ENCODE results near the gene SLC11A1.

GRCh38 chr2:218378053-218378452, 4.0 kb upstream of the SLC11A1 start:
- TF ChIP-seq, protein P1, sequence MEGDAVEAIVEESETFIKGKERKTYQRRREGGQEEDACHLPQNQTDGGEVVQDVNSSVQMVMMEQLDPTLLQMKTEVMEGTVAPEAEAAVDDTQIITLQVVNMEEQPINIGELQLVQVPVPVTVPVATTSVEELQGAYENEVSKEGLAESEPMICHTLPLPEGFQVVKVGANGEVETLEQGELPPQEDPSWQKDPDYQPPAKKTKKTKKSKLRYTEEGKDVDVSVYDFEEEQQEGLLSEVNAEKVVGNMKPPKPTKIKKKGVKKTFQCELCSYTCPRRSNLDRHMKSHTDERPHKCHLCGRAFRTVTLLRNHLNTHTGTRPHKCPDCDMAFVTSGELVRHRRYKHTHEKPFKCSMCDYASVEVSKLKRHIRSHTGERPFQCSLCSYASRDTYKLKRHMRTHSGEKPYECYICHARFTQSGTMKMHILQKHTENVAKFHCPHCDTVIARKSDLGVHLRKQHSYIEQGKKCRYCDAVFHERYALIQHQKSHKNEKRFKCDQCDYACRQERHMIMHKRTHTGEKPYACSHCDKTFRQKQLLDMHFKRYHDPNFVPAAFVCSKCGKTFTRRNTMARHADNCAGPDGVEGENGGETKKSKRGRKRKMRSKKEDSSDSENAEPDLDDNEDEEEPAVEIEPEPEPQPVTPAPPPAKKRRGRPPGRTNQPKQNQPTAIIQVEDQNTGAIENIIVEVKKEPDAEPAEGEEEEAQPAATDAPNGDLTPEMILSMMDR (optimal IDR thresholded peaks at IDR 0.05 in 1 of 3, IDR thresholded peaks at IDR 0.05 in 1 of 3, conservative IDR thresholded peaks at IDR 0.05 in 1 of 3; ENCODE audit: extremely low read depth in 1 of 3, insufficient read depth in 2 of 3, low read length in 3 of 3): no peak
- no peak for TF ChIP-seq EZH2 (IDR thresholded peaks at IDR 0.05; ENCODE audit: low read length)

Measured in keratinocyte (primary cell).